Keratinocyte (primary cell): ENCODE results near the gene CTCFL. TPM values are rescaled to one million over a fixed set of nuclear protein-coding genes. Genes with fewer than 3 reads are reported as not detected.

Experiments used
- DNase-seq: peaks from one replicate; pipeline ENCODE4 v3.0.0-alpha.2; 2011; ENCODE audit warnings: low read depth, missing footprints, low spot score
- FAIRE-seq: peaks from 2 replicates; lab custom pipeline; 2011; peaks lifted over from hg19 to GRCh38; lab: Jason Lieb, UNC
- H2AFZ ChIP-seq: 2 replicates; pipeline ENCODE4 v1.6.0; 2012; ENCODE audit warnings: low read length, control low read depth, inconsistent platforms; ENCODE audit not compliant: control insufficient read depth
- H3K27ac ChIP-seq: 2 replicates; pipeline ENCODE4 v1.5.1; 2011; ENCODE audit warnings: low read length; ENCODE audit not compliant: control insufficient read depth, insufficient read depth
- H3K27me3 ChIP-seq: 3 replicates; pipeline ENCODE4 v1.6.0; 2011; ENCODE audit warnings: low read length; ENCODE audit not compliant: control insufficient read depth, insufficient read depth; ENCODE audit errors: extremely low read depth
- H3K36me3 ChIP-seq, 2 experiments: 2 replicates in 1 of 2; 3 replicates in 1 of 2; pipeline ENCODE4 v1.5.1; 2011; ENCODE audit warnings: low read length in 2 of 2, mild to moderate bottlenecking in 1 of 2; ENCODE audit not compliant: control insufficient read depth in 2 of 2, insufficient read depth in 2 of 2; ENCODE audit errors: extremely low read depth in 1 of 2
- H3K4me1 ChIP-seq: 3 replicates; pipeline ENCODE4 v1.5.1; 2011; ENCODE audit warnings: low read length; ENCODE audit not compliant: control insufficient read depth, insufficient read depth; ENCODE audit errors: extremely low read depth
- H3K4me2 ChIP-seq: 3 replicates; pipeline ENCODE4 v1.6.0; 2011; ENCODE audit warnings: low read depth, low read length; ENCODE audit not compliant: control insufficient read depth, insufficient read depth; ENCODE audit errors: extremely low read depth
- H3K4me3 ChIP-seq, 3 experiments: fragments of 200-600 bp in 1 of 3; sonication (generic) in 1 of 3; 2 replicates in 2 of 3; 3 replicates in 1 of 3; pipeline ENCODE4 v1.5.1; 2011 to 2016; ENCODE audit warnings: low read length in 3 of 3, mild to moderate bottlenecking in 3 of 3, control low read depth in 2 of 3, inconsistent platforms in 1 of 3, low read depth in 1 of 3, mixed read lengths in 1 of 3, mixed run types in 1 of 3, moderate library complexity in 1 of 3; ENCODE audit not compliant: control insufficient read depth in 2 of 3, insufficient read depth in 2 of 3; ENCODE audit errors: extremely low read depth in 1 of 3
- H3K79me2 ChIP-seq: 2 replicates; pipeline ENCODE4 v1.6.0; 2012; ENCODE audit warnings: low read length; ENCODE audit not compliant: control insufficient read depth, insufficient read depth
- H3K9ac ChIP-seq: 3 replicates; pipeline ENCODE4 v1.6.0; 2011; ENCODE audit warnings: low read length; ENCODE audit not compliant: control insufficient read depth, insufficient read depth; ENCODE audit errors: extremely low read depth
- H3K9me1 ChIP-seq: 3 replicates; pipeline ENCODE4 v1.6.0; 2011; ENCODE audit warnings: low read length; ENCODE audit not compliant: control insufficient read depth, insufficient read depth; ENCODE audit errors: extremely low read depth
- H3K9me3 ChIP-seq: 2 replicates; pipeline ENCODE4 v1.5.1; 2012; ENCODE audit warnings: low read depth, low read length; ENCODE audit not compliant: control insufficient read depth
- H4K20me1 ChIP-seq: 3 replicates; pipeline ENCODE4 v1.6.0; 2011; ENCODE audit warnings: low read length; ENCODE audit not compliant: control insufficient read depth, insufficient read depth; ENCODE audit errors: extremely low read depth
- EZH2 ChIP-seq: IDR thresholded peaks from one replicate; pipeline ENCODE4 v1.6.1; 2012; ENCODE audit warnings: inconsistent platforms, mild to moderate bottlenecking, low read length, moderate library complexity
- dilution Hi-C: fragments of 300-500 bp; cut with MboI; formaldehyde crosslinking; loops from one replicate; pipeline ENCODE4 v1.7.0; 2020; ENCODE audit warnings: low sequenced_read_pairs; ENCODE audit not compliant: extremely low pct_ligation_motif_present
- polyA plus RNA-seq, 5 experiments: library from polyadenylated mRNA; depleted of rRNA in 3 of 5; stranded (reverse) in 3 of 5; stranded (forward) in 1 of 5; unstranded in 1 of 5; fragments of >200 nt; gene quantifications; 1 replicate in 1 of 5; 2 replicates in 3 of 5; 3 replicates in 1 of 5; pipeline versions ENCODE4 v1.2.1 to v1.2.3, GENCODE V29; 2011 to 2012; ENCODE audit warnings: missing spikeins in 2 of 5, low read depth in 1 of 5, low replicate concordance in 1 of 5
- TF ChIP-seq, protein P1 (sequence below), 3 experiments: IDR thresholded peaks in 1 of 3; conservative IDR thresholded peaks in 1 of 3; optimal IDR thresholded peaks in 1 of 3; 2 replicates in 2 of 3; 3 replicates in 1 of 3; pipeline versions ENCODE3 to v1.5.1; 2011; ENCODE audit warnings: low read length in 3 of 3, mild to moderate bottlenecking in 3 of 3, moderate library complexity in 2 of 3, control low read depth in 1 of 3, inconsistent platforms in 1 of 3; ENCODE audit not compliant: insufficient read depth in 2 of 3; ENCODE audit errors: extremely low read depth in 1 of 3

Gene CTCFL
- polyA plus RNA-seq, 1 donor (not counting 4 experiments of a cell fraction or from before 2014, with no cell fraction given) = not detected

DNA sequence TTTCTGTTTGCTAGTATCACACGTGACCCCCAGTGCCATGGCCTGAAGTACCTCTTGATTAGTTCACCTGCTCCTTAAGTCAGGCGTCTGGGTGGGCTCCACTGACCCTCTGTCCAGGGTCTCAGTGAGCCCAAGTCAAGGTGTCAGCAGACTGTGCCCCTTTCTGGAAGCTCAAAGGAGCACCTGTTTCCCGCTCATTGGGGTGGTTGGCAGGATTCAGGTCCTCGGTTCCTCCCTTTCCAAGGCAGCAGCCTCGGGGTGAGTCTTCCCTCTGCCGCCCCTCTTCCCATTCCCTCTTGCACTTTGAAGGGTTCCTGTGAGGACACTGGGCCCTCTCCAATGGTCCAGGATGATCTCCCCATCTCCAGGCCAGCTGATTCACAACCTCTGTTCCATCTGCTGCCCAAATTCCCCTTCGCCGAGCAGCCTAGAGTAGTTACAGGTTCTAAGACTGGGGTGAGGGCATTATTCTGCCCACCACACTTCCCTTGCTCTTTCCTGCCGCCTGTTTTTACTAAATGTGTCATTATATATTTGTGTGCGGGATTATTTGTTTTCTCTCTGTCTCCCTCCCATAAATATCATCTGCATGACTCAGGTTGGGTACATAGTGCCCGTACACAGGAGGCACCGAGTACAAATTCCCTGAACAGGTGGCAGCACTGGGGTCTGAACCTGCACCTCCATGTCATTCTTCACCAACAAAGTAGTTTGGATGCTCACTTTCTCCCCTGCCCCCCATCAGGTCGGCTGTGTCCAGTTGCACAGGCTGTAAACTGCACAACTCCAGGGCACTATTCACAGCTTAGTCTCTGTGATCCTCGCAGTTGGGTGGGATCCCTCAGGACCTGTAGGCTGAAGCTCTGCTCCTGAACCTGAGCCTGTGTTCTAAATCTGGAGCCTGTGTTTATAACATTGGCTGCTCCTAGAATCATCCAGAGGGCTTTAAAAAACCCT lies 75.3 kb downstream of the CTCFL start:
- Histone ChIP-seq H3K79me2 (no peaks in the 10 kb centered on the region), H3K4me1 (no peaks in the 10 kb centered on the region), H3K36me3 (no peaks in the 10 kb centered on the region), H3K27ac (no peak overlapping the region), H3K9me3 (peaks cover 4% of the 10 kb centered on the region), H3K4me2 (no peak overlapping the region), H2AFZ (no peak overlapping the region), H4K20me1 (no peaks in the 10 kb centered on the region), H3K9ac (no peak overlapping the region), H3K4me3 (no peak overlapping the region), H3K27me3 (peaks cover 60% of the 10 kb centered on the region), H3K9me1 (no peaks in the 10 kb centered on the region)
- TF ChIP-seq EZH2 = no peak
- TF ChIP-seq, protein P1, sequence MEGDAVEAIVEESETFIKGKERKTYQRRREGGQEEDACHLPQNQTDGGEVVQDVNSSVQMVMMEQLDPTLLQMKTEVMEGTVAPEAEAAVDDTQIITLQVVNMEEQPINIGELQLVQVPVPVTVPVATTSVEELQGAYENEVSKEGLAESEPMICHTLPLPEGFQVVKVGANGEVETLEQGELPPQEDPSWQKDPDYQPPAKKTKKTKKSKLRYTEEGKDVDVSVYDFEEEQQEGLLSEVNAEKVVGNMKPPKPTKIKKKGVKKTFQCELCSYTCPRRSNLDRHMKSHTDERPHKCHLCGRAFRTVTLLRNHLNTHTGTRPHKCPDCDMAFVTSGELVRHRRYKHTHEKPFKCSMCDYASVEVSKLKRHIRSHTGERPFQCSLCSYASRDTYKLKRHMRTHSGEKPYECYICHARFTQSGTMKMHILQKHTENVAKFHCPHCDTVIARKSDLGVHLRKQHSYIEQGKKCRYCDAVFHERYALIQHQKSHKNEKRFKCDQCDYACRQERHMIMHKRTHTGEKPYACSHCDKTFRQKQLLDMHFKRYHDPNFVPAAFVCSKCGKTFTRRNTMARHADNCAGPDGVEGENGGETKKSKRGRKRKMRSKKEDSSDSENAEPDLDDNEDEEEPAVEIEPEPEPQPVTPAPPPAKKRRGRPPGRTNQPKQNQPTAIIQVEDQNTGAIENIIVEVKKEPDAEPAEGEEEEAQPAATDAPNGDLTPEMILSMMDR (optimal IDR thresholded peaks at IDR 0.05 in 1 of 3, IDR thresholded peaks at IDR 0.05 in 1 of 3, conservative IDR thresholded peaks at IDR 0.05 in 1 of 3; ENCODE audit: extremely low read depth in 1 of 3, insufficient read depth in 2 of 3, low read length in 3 of 3) = no peak
- DNase-seq = no peak
- no peak for FAIRE-seq
- dilution Hi-C loops = no loop called here

- FAIRE-seq = no peak
- Histone ChIP-seq H3K9me3 (peaks cover 4% of the 10 kb centered on the region), H3K9me1 (no peaks in the 10 kb centered on the region), H3K79me2 (no peaks in the 10 kb centered on the region), H3K4me1 (no peaks in the 10 kb centered on the region), H3K9ac (no peak overlapping the region), H3K36me3 (no peaks in the 10 kb centered on the region), H3K4me2 (no peak overlapping the region), H4K20me1 (no peaks in the 10 kb centered on the region), H3K4me3 (no peak overlapping the region), H2AFZ (no peak overlapping the region), H3K27ac (no peak overlapping the region), H3K27me3 (peaks cover 64% of the 10 kb centered on the region)
- no peak for TF ChIP-seq EZH2
- TF ChIP-seq, protein P1 (optimal IDR thresholded peaks at IDR 0.05 in 1 of 3, IDR thresholded peaks at IDR 0.05 in 1 of 3, conservative IDR thresholded peaks at IDR 0.05 in 1 of 3; ENCODE audit: extremely low read depth in 1 of 3, insufficient read depth in 2 of 3, low read length in 3 of 3) = no peak
- dilution Hi-C loops = no loop called here
- DNase-seq = no peak
Measured at GRCh38 chr20:57448764-57449354, 76.1 kb downstream of the CTCFL start.

Other genes with a start within 250 kb of the CTCFL start
- not detected in 3 replicates for gene SPO11, start 195.3 kb downstream of the CTCFL start, polyA plus RNA-seq
- gene RAE1, start 173.9 kb downstream of the CTCFL start, polyA plus RNA-seq = 18.7 to 57.4 TPM (median 32.4 TPM) in 3 replicates
- gene RBM38, start 133.7 kb downstream of the CTCFL start, polyA plus RNA-seq = 5.1 to 6.7 TPM (median 5.7 TPM) in 3 replicates
- gene PCK1, start 36.0 kb upstream of the CTCFL start, polyA plus RNA-seq = not detected in 3 replicates
- gene ZBP1, start 95.3 kb upstream of the CTCFL start, polyA plus RNA-seq = 0.08 TPM in 1 of 3 replicates, not detected in the others
- 29.0 to 84.0 TPM (median 50.7 TPM) in 3 replicates for gene PMEPA1, start 184.9 kb upstream of the CTCFL start, polyA plus RNA-seq